ENCODE data around the gene GOLGA5.
"Not testable (repeated sequence)": the region's sequence is repeated elsewhere in the genome, so short reads cannot be mapped to it uniquely, and the experiment has no call there.

GOLGA5 gene

GRCh38 chr14:92793709-92794546 is at the start of gene GOLGA5:
Gene GOLGA5 (plus strand): TSS chr14:92794305. CDS start chr14:92797438, 3,133 bp downstream.
- DNase-seq, result peak; percentile 97

- peak in 1 of 2 donors; percentile 9 for DNase-seq
These were observed 46.3 kb upstream of the GOLGA5 start for GRCh38 chr14:92747701-92748258.

GRCh38 chr14:92748259-92749016 is 45.7 kb upstream of the GOLGA5 start, which contains the start of gene LGMN:
Gene LGMN (minus strand): TSS chr14:92748627. CDS start chr14:92732786, 15,841 bp downstream.
- peak; percentile 97 to 98 for DNase-seq

GRCh38 chr14:92750222-92750728 is 43.8 kb upstream of the GOLGA5 start:
- not testable (repeated sequence) for DNase-seq

- no peak for DNase-seq
These were observed 43.1 kb upstream of the GOLGA5 start for GRCh38 chr14:92750994-92751400.

GRCh38 chr14:92751819-92752218 is 42.3 kb upstream of the GOLGA5 start:
- DNase-seq, result no peak

- DNase-seq, result no peak
These were observed 40.9 kb upstream of the GOLGA5 start for GRCh38 chr14:92753250-92753649.

- no peak for DNase-seq
These were observed 39.1 kb upstream of the GOLGA5 start for GRCh38 chr14:92754966-92755365.

GRCh38 chr14:92755495-92755894 is 38.6 kb upstream of the GOLGA5 start:
- no peak for DNase-seq

GRCh38 chr14:92756446-92756845 is 37.7 kb upstream of the GOLGA5 start:
- DNase-seq, result no peak

- DNase-seq, result no peak
These were observed 34.8 kb upstream of the GOLGA5 start for GRCh38 chr14:92759300-92759678.

GRCh38 chr14:92759679-92760523 is 34.2 kb upstream of the GOLGA5 start:
- DNase-seq, result no peak

GRCh38 chr14:92760524-92760805 is 33.6 kb upstream of the GOLGA5 start:
- no peak for DNase-seq

- DNase-seq, result not testable (repeated sequence)
These were observed 30.2 kb upstream of the GOLGA5 start for GRCh38 chr14:92763666-92764631.

- not testable (repeated sequence) for DNase-seq
These were observed 25.9 kb upstream of the GOLGA5 start for GRCh38 chr14:92768236-92768635.

- DNase-seq, result no peak
These were observed 25.3 kb upstream of the GOLGA5 start for GRCh38 chr14:92768795-92769194.

GRCh38 chr14:92770484-92770883 is 23.6 kb upstream of the GOLGA5 start:
- no peak for DNase-seq

GRCh38 chr14:92774572-92774971 is 19.5 kb upstream of the GOLGA5 start:
- DNase-seq, result no peak

GRCh38 chr14:92775292-92775691 is 18.8 kb upstream of the GOLGA5 start:
- not testable (repeated sequence) for DNase-seq

- not testable (repeated sequence) for DNase-seq
These were observed 15.1 kb upstream of the GOLGA5 start for GRCh38 chr14:92778868-92779565.

All from hippocampal formation (tissue), 2 donors.